K562 (cell line): Measurements from ENCODE around the gene PPP1R15B.

Experiments used
- ETV5 ChIP-seq: sonication (generic); formaldehyde crosslinking; IDR thresholded peaks from 2 replicates; pipeline ENCODE4 v1.4.0; 2020; ENCODE audit warnings: low read depth, mild to moderate bottlenecking, missing genetic modification reagents
- NFIC ChIP-seq: fragments of 450-650 bp; IDR thresholded peaks from 2 replicates; pipeline ENCODE4 v1.6.1; 2017; ENCODE audit warnings: mild to moderate bottlenecking, inconsistent platforms
- RFX5 ChIP-seq: IDR thresholded peaks from 2 replicates; pipeline ENCODE4 v1.6.1; 2011; ENCODE audit warnings: low read depth, mild to moderate bottlenecking, improper control_type of control experiment, low read length
- THAP12 ChIP-seq: fragments of 250-450 bp; sonication (Bioruptor Pico); IDR thresholded peaks from 2 replicates; pipeline ENCODE4 v1.9.0; 2021; ENCODE audit warnings: mild to moderate bottlenecking, inconsistent platforms
- TF ChIP-seq, protein P1 (sequence below): fragments of 150-350 bp; IDR thresholded peaks from 2 replicates; pipeline ENCODE4 v1.6.1; 2014; ENCODE audit warnings: low read depth, mild to moderate bottlenecking, low read length, borderline replicate concordance

DNA sequence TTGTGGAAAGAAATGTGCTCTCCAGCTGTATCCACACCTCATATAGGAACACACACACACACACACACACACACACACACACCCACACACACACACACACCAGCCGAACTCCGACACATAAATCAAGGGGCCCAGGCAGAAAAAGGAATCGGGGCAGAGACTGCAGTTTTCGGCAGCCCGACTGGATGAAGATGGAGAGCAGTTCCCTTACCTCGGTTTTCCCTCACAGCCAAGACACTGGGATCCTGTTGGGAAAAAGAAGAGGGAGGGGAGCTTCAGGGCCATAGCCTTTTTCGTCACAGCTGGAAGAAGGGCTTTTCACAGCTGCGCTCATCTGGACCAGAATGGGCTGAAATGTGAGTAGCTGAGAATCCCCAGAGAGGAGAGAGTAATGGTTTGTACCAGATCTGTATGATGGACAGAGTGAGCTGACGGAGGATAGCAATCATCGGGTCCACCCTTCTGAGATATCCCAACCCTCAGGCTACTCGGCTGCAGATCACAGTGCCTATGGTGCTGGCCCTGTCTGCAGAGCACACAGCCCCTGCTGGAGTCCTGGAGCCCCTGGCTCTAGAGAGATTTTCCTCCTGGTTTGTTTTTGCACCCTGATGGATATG is 45.3 kb upstream of the PPP1R15B start:
- TF ChIP-seq RFX5 = no peak
- no peak for TF ChIP-seq NFIC
- TF ChIP-seq, protein P1, sequence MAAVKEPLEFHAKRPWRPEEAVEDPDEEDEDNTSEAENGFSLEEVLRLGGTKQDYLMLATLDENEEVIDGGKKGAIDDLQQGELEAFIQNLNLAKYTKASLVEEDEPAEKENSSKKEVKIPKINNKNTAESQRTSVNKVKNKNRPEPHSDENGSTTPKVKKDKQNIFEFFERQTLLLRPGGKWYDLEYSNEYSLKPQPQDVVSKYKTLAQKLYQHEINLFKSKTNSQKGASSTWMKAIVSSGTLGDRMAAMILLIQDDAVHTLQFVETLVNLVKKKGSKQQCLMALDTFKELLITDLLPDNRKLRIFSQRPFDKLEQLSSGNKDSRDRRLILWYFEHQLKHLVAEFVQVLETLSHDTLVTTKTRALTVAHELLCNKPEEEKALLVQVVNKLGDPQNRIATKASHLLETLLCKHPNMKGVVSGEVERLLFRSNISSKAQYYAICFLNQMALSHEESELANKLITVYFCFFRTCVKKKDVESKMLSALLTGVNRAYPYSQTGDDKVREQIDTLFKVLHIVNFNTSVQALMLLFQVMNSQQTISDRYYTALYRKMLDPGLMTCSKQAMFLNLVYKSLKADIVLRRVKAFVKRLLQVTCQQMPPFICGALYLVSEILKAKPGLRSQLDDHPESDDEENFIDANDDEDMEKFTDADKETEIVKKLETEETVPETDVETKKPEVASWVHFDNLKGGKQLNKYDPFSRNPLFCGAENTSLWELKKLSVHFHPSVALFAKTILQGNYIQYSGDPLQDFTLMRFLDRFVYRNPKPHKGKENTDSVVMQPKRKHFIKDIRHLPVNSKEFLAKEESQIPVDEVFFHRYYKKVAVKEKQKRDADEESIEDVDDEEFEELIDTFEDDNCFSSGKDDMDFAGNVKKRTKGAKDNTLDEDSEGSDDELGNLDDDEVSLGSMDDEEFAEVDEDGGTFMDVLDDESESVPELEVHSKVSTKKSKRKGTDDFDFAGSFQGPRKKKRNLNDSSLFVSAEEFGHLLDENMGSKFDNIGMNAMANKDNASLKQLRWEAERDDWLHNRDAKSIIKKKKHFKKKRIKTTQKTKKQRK = no peak
- no peak for TF ChIP-seq THAP12 (CRISPR knock-in tag)
- no peak for TF ChIP-seq ETV5 (CRISPR knock-in tag)
